ENCODE measurements around the gene RASGEF1C. TPM values are rescaled to one million over a fixed set of nuclear protein-coding genes. Genes with fewer than 3 reads are reported as not detected.

The RASGEF1C gene
- total RNA-seq, 2 experiments from 2014 or later = not detected

GRCh38 chr5:180170810-180171567, 38.0 kb downstream of the RASGEF1C start:
- Mint-ChIP-seq H3K27me3 (no peaks in the 10 kb centered on the region), H3K9me3 (no peaks in the 10 kb centered on the region), H3K4me3 (no peak overlapping the region), H3K27ac (no peak overlapping the region), H3K36me3 (ENCODE audit: low read depth) (no peaks in the 10 kb centered on the region), H3K4me1 (no peaks in the 10 kb centered on the region)
- POLR2A ChIA-PET = no interaction called here
- CTCF ChIA-PET = no interaction called here
- no peak for DNase-seq

GRCh38 chr5:180170106-180170809, 38.8 kb downstream of the RASGEF1C start:
- ChIA-PET POLR2A (no interaction called here), CTCF (no interaction called here)
- H3K36me3 Mint-ChIP-seq (ENCODE audit: low read depth) = no peaks in the 10 kb centered on the region
- no peaks in the 10 kb centered on the region for H3K9me3 Mint-ChIP-seq
- no peaks in the 10 kb centered on the region for H3K27me3 Mint-ChIP-seq
- no peaks in the 10 kb centered on the region for H3K4me1 Mint-ChIP-seq
- DNase-seq = no peak
- H3K27ac Mint-ChIP-seq = no peak overlapping the region
- H3K4me3 Mint-ChIP-seq = no peak overlapping the region

GRCh38 chr5:180169248-180170105, 39.5 kb downstream of the RASGEF1C start:
- Mint-ChIP-seq H3K27ac (no peak overlapping the region), H3K9me3 (no peaks in the 10 kb centered on the region), H3K27me3 (peaks cover 5% of the 10 kb centered on the region), H3K4me1 (no peaks in the 10 kb centered on the region), H3K36me3 (ENCODE audit: low read depth) (no peaks in the 10 kb centered on the region), H3K4me3 (no peak overlapping the region)
- ChIA-PET POLR2A (no interaction called here), CTCF (no interaction called here)
- no peak for DNase-seq

GRCh38 chr5:180168758-180169157, 40.3 kb downstream of the RASGEF1C start:
- DNase-seq = no peak
- ChIA-PET CTCF (no interaction called here), POLR2A (no interaction called here)
- Mint-ChIP-seq H3K4me1 (no peaks in the 10 kb centered on the region), H3K27ac (no peak overlapping the region), H3K27me3 (peaks cover 9% of the 10 kb centered on the region), H3K9me3 (no peaks in the 10 kb centered on the region), H3K4me3 (no peak overlapping the region), H3K36me3 (ENCODE audit: low read depth) (no peaks in the 10 kb centered on the region)

GRCh38 chr5:180166176-180166575, 42.8 kb downstream of the RASGEF1C start:
- no peak overlapping the region for H3K4me3 Mint-ChIP-seq
- H3K36me3 Mint-ChIP-seq (ENCODE audit: low read depth) = no peaks in the 10 kb centered on the region
- no peaks in the 10 kb centered on the region for H3K4me1 Mint-ChIP-seq
- H3K27me3 Mint-ChIP-seq = peaks cover 13% of the 10 kb centered on the region
- ChIA-PET POLR2A (no interaction called here), CTCF (interaction anchor here (0.7 kb wide), 1 partner anchor 102 kb away, joined by 3 read pairs; no protein-coding TSS in a partner anchor)
- no peaks in the 10 kb centered on the region for H3K9me3 Mint-ChIP-seq
- H3K27ac Mint-ChIP-seq = no peak overlapping the region
- DNase-seq = no peak

GRCh38 chr5:180162304-180162661, 46.7 kb downstream of the RASGEF1C start:
- Mint-ChIP-seq H3K9me3 (no peaks in the 10 kb centered on the region), H3K36me3 (ENCODE audit: low read depth) (no peaks in the 10 kb centered on the region), H3K4me3 (no peak overlapping the region), H3K27ac (no peak overlapping the region), H3K4me1 (no peaks in the 10 kb centered on the region), H3K27me3 (peaks cover 13% of the 10 kb centered on the region)
- ChIA-PET CTCF (no interaction called here), POLR2A (no interaction called here)
- DNase-seq = no peak

GRCh38 chr5:180161420-180162303, 47.3 kb downstream of the RASGEF1C start:
- CTCF ChIA-PET = no interaction called here
- no peak overlapping the region for H3K27ac Mint-ChIP-seq

GRCh38 chr5:180160789-180161188, 48.2 kb downstream of the RASGEF1C start:
- Mint-ChIP-seq H3K4me1 (no peaks in the 10 kb centered on the region), H3K27me3 (peaks cover 13% of the 10 kb centered on the region), H3K9me3 (no peaks in the 10 kb centered on the region), H3K4me3 (no peak overlapping the region), H3K36me3 (ENCODE audit: low read depth) (no peaks in the 10 kb centered on the region), H3K27ac (no peak overlapping the region)
- ChIA-PET CTCF (no interaction called here), POLR2A (no interaction called here)
- DNase-seq = no peak

More at GRCh38 chr5:180161420-180162303, 47.3 kb downstream of the RASGEF1C start:
- Mint-ChIP-seq H3K4me1 (no peaks in the 10 kb centered on the region), H3K36me3 (ENCODE audit: low read depth) (no peaks in the 10 kb centered on the region), H3K9me3 (no peaks in the 10 kb centered on the region), H3K4me3 (no peak overlapping the region), H3K27me3 (peaks cover 13% of the 10 kb centered on the region)
- no peak for DNase-seq
- POLR2A ChIA-PET = no interaction called here

GRCh38 chr5:180160215-180160614, 48.8 kb downstream of the RASGEF1C start:
- Mint-ChIP-seq H3K9me3 (no peaks in the 10 kb centered on the region), H3K4me3 (no peak overlapping the region), H3K36me3 (ENCODE audit: low read depth) (no peaks in the 10 kb centered on the region), H3K4me1 (no peaks in the 10 kb centered on the region), H3K27ac (no peak overlapping the region), H3K27me3 (peaks cover 13% of the 10 kb centered on the region)
- ChIA-PET CTCF (no interaction called here), POLR2A (no interaction called here)
- DNase-seq = no peak

GRCh38 chr5:180159756-180160155, 49.3 kb downstream of the RASGEF1C start:
- no peaks in the 10 kb centered on the region for H3K36me3 Mint-ChIP-seq (ENCODE audit: low read depth)
- ChIA-PET CTCF (no interaction called here), POLR2A (no interaction called here)
- no peaks in the 10 kb centered on the region for H3K9me3 Mint-ChIP-seq
- H3K4me3 Mint-ChIP-seq = no peak overlapping the region
- H3K27me3 Mint-ChIP-seq = peaks cover 11% of the 10 kb centered on the region
- DNase-seq = no peak
- H3K4me1 Mint-ChIP-seq = no peaks in the 10 kb centered on the region
- no peak overlapping the region for H3K27ac Mint-ChIP-seq

GRCh38 chr5:180157866-180158265, 51.1 kb downstream of the RASGEF1C start:
- no peak for DNase-seq
- no peaks in the 10 kb centered on the region for H3K9me3 Mint-ChIP-seq
- no peaks in the 10 kb centered on the region for H3K4me1 Mint-ChIP-seq
- ChIA-PET POLR2A (no interaction called here), CTCF (no interaction called here)
- no peak overlapping the region for H3K27ac Mint-ChIP-seq
- H3K36me3 Mint-ChIP-seq (ENCODE audit: low read depth) = no peaks in the 10 kb centered on the region
- no peak overlapping the region for H3K4me3 Mint-ChIP-seq
- H3K27me3 Mint-ChIP-seq = peaks cover 1% of the 10 kb centered on the region

GRCh38 chr5:180156141-180156540, 52.9 kb downstream of the RASGEF1C start:
- ChIA-PET POLR2A (no interaction called here), CTCF (no interaction called here)
- peaks cover 2% of the 10 kb centered on the region for H3K27me3 Mint-ChIP-seq
- no peak overlapping the region for H3K4me3 Mint-ChIP-seq
- H3K27ac Mint-ChIP-seq = no peak overlapping the region
- no peaks in the 10 kb centered on the region for H3K9me3 Mint-ChIP-seq
- H3K4me1 Mint-ChIP-seq = no peaks in the 10 kb centered on the region
- no peak for DNase-seq
- no peaks in the 10 kb centered on the region for H3K36me3 Mint-ChIP-seq (ENCODE audit: low read depth)

Data from activated CD4-positive, alpha-beta T cell treated with anti-CD3 and anti-CD28 coated beads, Interleukin-2, amount 10 ng/mL, durations not matched to agents 7 days and 5 days (primary cell).